Measurements from ENCODE around the gene HYDIN.
"Not testable (repeated sequence)": the region's sequence is repeated elsewhere in the genome, so short reads cannot be mapped to it uniquely, and the experiment has no call there.

Gene HYDIN

GRCh38 chr16:70935325-70935724 is 295.2 kb downstream of the HYDIN start:
- H3K4me3 ChIP-seq (ENCODE audit: low read length, poor library complexity, severe bottlenecking); H3K4me2 ChIP-seq (ENCODE audit: low read depth, low read length, poor library complexity, severe bottlenecking); H4K20me1 ChIP-seq (ENCODE audit: insufficient read depth, low read length, poor library complexity, severe bottlenecking); H3K9ac ChIP-seq (ENCODE audit: low read depth, low read length, poor library complexity, severe bottlenecking); H3K27me3 ChIP-seq (ENCODE audit: insufficient read depth, low read length, poor library complexity, severe bottlenecking); H3K4me1 ChIP-seq (ENCODE audit: insufficient read depth, low read length, poor library complexity, severe bottlenecking); H3F3A ChIP-seq (ENCODE audit: low read depth); H3K79me2 ChIP-seq (ENCODE audit: insufficient read depth, low read length); H3K9me2 ChIP-seq (replicated peaks; ENCODE audit: low read depth, low read length); H2AFZ ChIP-seq (ENCODE audit: low read length); H3K9me3 ChIP-seq (ENCODE audit: insufficient read depth, low read depth, low read length); H3K36me3 ChIP-seq (ENCODE audit: insufficient read depth, low read length): not testable (repeated sequence)

DNA sequence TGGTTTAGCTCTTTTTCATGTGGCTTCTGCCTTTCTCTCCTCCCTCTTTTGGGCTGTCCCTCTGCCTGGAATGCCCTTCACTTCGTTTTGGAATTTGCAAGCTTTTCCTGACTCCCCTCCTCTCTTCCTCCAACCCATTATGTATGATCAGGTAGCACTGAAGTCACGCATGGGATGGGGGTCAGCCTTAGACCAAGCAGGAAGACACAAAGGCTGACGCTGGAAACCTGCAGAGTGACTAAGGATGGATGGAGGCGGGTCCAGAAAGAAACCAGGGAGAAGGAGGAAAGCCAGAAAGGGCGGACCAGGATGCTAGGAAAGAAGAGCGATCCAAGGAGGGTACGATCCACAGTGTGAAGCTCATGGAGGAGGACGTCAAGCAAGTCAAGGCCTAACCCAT is 296.8 kb downstream of the HYDIN start:
- not testable (repeated sequence) for H2AFZ ChIP-seq (ENCODE audit: low read length); H3K4me1 ChIP-seq (ENCODE audit: insufficient read depth, low read length, poor library complexity, severe bottlenecking); H4K20me1 ChIP-seq (ENCODE audit: insufficient read depth, low read length, poor library complexity, severe bottlenecking); H3K79me2 ChIP-seq (ENCODE audit: insufficient read depth, low read length); H3K9ac ChIP-seq (ENCODE audit: low read depth, low read length, poor library complexity, severe bottlenecking); H3K9me2 ChIP-seq (replicated peaks; ENCODE audit: low read depth, low read length); H3K4me2 ChIP-seq (ENCODE audit: low read depth, low read length, poor library complexity, severe bottlenecking); H3K9me3 ChIP-seq (ENCODE audit: insufficient read depth, low read depth, low read length); H3K36me3 ChIP-seq (ENCODE audit: insufficient read depth, low read length); H3K27me3 ChIP-seq (ENCODE audit: insufficient read depth, low read length, poor library complexity, severe bottlenecking); H3F3A ChIP-seq (ENCODE audit: low read depth); H3K4me3 ChIP-seq (ENCODE audit: low read length, poor library complexity, severe bottlenecking)

- H3K4me3 ChIP-seq (ENCODE audit: low read length, poor library complexity, severe bottlenecking); H3K9ac ChIP-seq (ENCODE audit: low read depth, low read length, poor library complexity, severe bottlenecking); H3K9me2 ChIP-seq (replicated peaks; ENCODE audit: low read depth, low read length); H3K4me2 ChIP-seq (ENCODE audit: low read depth, low read length, poor library complexity, severe bottlenecking); H3K79me2 ChIP-seq (ENCODE audit: insufficient read depth, low read length); H3K9me3 ChIP-seq (ENCODE audit: insufficient read depth, low read depth, low read length); H3K36me3 ChIP-seq (ENCODE audit: insufficient read depth, low read length); H3K4me1 ChIP-seq (ENCODE audit: insufficient read depth, low read length, poor library complexity, severe bottlenecking); H3K27me3 ChIP-seq (ENCODE audit: insufficient read depth, low read length, poor library complexity, severe bottlenecking); H4K20me1 ChIP-seq (ENCODE audit: insufficient read depth, low read length, poor library complexity, severe bottlenecking); H2AFZ ChIP-seq (ENCODE audit: low read length); H3F3A ChIP-seq (ENCODE audit: low read depth): not testable (repeated sequence)
These were observed 299.8 kb downstream of the HYDIN start for GRCh38 chr16:70930757-70931156.

DNA sequence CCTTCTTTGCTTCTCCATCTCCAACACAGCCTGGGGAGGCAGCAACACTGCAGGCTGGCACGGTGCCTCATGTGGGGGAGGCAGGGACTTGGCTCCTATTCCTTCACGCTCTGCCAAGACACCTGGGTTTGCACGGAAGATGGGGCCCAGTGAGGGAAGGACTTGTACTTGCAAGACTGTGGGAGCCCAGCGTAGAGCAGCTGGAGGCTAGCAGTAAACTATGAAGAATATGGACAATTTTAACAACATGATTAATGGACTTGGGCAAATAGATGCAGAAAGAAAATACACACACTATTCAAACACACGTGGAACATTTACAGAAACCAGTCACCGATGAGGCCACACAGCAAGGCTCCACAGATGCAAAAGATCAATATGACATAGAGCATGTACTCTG is 308.4 kb downstream of the HYDIN start:
- H3K9me3 ChIP-seq (ENCODE audit: insufficient read depth, low read depth, low read length); H3K9ac ChIP-seq (ENCODE audit: low read depth, low read length, poor library complexity, severe bottlenecking); H3K9me2 ChIP-seq (replicated peaks; ENCODE audit: low read depth, low read length); H4K20me1 ChIP-seq (ENCODE audit: insufficient read depth, low read length, poor library complexity, severe bottlenecking); H3K36me3 ChIP-seq (ENCODE audit: insufficient read depth, low read length); H3K4me1 ChIP-seq (ENCODE audit: insufficient read depth, low read length, poor library complexity, severe bottlenecking); H3K79me2 ChIP-seq (ENCODE audit: insufficient read depth, low read length); H3K4me3 ChIP-seq (ENCODE audit: low read length, poor library complexity, severe bottlenecking); H2AFZ ChIP-seq (ENCODE audit: low read length); H3F3A ChIP-seq (ENCODE audit: low read depth); H3K27me3 ChIP-seq (ENCODE audit: insufficient read depth, low read length, poor library complexity, severe bottlenecking); H3K4me2 ChIP-seq (ENCODE audit: low read depth, low read length, poor library complexity, severe bottlenecking): not testable (repeated sequence)

- H3K9me3 ChIP-seq (ENCODE audit: insufficient read depth, low read depth, low read length); H3K4me3 ChIP-seq (ENCODE audit: low read length, poor library complexity, severe bottlenecking); H3K4me2 ChIP-seq (ENCODE audit: low read depth, low read length, poor library complexity, severe bottlenecking); H3K79me2 ChIP-seq (ENCODE audit: insufficient read depth, low read length); H3K9ac ChIP-seq (ENCODE audit: low read depth, low read length, poor library complexity, severe bottlenecking); H2AFZ ChIP-seq (ENCODE audit: low read length); H3K36me3 ChIP-seq (ENCODE audit: insufficient read depth, low read length); H3K4me1 ChIP-seq (ENCODE audit: insufficient read depth, low read length, poor library complexity, severe bottlenecking); H3K9me2 ChIP-seq (replicated peaks; ENCODE audit: low read depth, low read length); H4K20me1 ChIP-seq (ENCODE audit: insufficient read depth, low read length, poor library complexity, severe bottlenecking); H3F3A ChIP-seq (ENCODE audit: low read depth); H3K27me3 ChIP-seq (ENCODE audit: insufficient read depth, low read length, poor library complexity, severe bottlenecking): not testable (repeated sequence)
These were observed 309.9 kb downstream of the HYDIN start for GRCh38 chr16:70920661-70921060.

DNA sequence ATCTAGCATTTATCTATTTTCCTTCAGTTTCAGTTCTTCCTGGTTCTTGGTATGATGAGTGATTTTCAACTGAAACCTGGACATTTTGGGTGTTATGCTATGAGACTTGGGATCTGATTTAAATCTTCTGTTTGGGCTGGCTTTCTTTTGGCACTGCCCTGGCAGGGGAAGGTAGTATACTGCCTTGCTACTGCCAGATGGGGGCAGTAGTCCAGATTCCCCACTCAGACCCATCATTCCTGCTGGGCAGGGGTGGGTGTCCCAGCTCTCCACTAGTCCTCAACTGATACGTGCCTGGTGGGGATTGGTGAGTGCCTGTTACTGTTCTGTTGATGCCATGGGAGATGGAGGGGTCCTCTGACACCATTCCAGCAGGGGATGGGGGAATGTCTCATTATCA is 342.3 kb downstream of the HYDIN start:
- not testable (repeated sequence) for H2AFZ ChIP-seq (ENCODE audit: low read length); H3K9ac ChIP-seq (ENCODE audit: low read depth, low read length, poor library complexity, severe bottlenecking); H3K4me1 ChIP-seq (ENCODE audit: insufficient read depth, low read length, poor library complexity, severe bottlenecking); H3F3A ChIP-seq (ENCODE audit: low read depth); H3K4me2 ChIP-seq (ENCODE audit: low read depth, low read length, poor library complexity, severe bottlenecking); H3K9me3 ChIP-seq (ENCODE audit: insufficient read depth, low read depth, low read length); H4K20me1 ChIP-seq (ENCODE audit: insufficient read depth, low read length, poor library complexity, severe bottlenecking); H3K9me2 ChIP-seq (replicated peaks; ENCODE audit: low read depth, low read length); H3K36me3 ChIP-seq (ENCODE audit: insufficient read depth, low read length); H3K4me3 ChIP-seq (ENCODE audit: low read length, poor library complexity, severe bottlenecking); H3K27me3 ChIP-seq (ENCODE audit: insufficient read depth, low read length, poor library complexity, severe bottlenecking); H3K79me2 ChIP-seq (ENCODE audit: insufficient read depth, low read length)

DNA sequence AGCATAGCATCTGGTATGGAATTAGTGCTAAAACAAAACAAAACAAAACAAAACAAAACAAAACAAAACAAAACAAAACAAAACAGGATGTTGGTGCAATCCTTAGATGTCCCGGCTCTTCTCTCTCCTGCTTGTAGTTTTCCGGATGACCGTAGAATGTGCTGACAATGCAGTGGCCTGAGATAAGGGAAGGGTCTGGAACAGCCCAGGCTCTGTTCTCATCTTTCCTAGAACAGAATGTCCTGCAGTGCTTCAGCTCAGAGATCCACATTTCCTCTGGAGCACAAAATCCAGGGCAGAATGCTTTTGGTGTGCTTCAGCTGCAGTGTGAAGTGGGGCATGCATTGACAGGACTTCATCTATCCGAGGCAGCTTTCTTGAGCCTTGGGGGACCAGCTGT is 345.9 kb downstream of the HYDIN start:
- H4K20me1 ChIP-seq (ENCODE audit: insufficient read depth, low read length, poor library complexity, severe bottlenecking); H2AFZ ChIP-seq (ENCODE audit: low read length); H3F3A ChIP-seq (ENCODE audit: low read depth); H3K4me1 ChIP-seq (ENCODE audit: insufficient read depth, low read length, poor library complexity, severe bottlenecking); H3K9ac ChIP-seq (ENCODE audit: low read depth, low read length, poor library complexity, severe bottlenecking); H3K27me3 ChIP-seq (ENCODE audit: insufficient read depth, low read length, poor library complexity, severe bottlenecking); H3K36me3 ChIP-seq (ENCODE audit: insufficient read depth, low read length); H3K4me2 ChIP-seq (ENCODE audit: low read depth, low read length, poor library complexity, severe bottlenecking); H3K79me2 ChIP-seq (ENCODE audit: insufficient read depth, low read length); H3K9me3 ChIP-seq (ENCODE audit: insufficient read depth, low read depth, low read length); H3K9me2 ChIP-seq (replicated peaks; ENCODE audit: low read depth, low read length); H3K4me3 ChIP-seq (ENCODE audit: low read length, poor library complexity, severe bottlenecking): not testable (repeated sequence)

DNA sequence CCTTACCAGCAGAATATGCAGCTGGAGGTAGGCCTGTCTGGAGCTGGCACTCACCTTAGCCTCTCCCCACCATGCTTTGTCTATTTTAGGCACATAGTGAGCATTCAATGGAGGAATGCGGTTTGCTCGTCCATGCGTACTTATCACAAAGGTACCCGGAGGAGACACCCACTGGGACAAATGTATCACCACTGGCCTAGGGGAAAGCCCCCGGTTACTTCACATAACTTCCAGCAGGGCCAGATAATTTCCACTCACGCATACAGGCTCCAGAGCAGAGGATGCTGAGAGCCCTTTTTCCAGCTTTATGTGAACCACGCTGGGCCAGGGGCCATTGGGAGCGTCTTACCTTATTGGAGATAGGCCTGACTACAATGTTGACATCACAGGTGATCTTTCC is 348.2 kb downstream of the HYDIN start:
- not testable (repeated sequence) for H3K36me3 ChIP-seq (ENCODE audit: insufficient read depth, low read length); H3K4me3 ChIP-seq (ENCODE audit: low read length, poor library complexity, severe bottlenecking); H3K79me2 ChIP-seq (ENCODE audit: insufficient read depth, low read length); H4K20me1 ChIP-seq (ENCODE audit: insufficient read depth, low read length, poor library complexity, severe bottlenecking); H3K4me2 ChIP-seq (ENCODE audit: low read depth, low read length, poor library complexity, severe bottlenecking); H3K27me3 ChIP-seq (ENCODE audit: insufficient read depth, low read length, poor library complexity, severe bottlenecking); H3K9me3 ChIP-seq (ENCODE audit: insufficient read depth, low read depth, low read length); H3K4me1 ChIP-seq (ENCODE audit: insufficient read depth, low read length, poor library complexity, severe bottlenecking); H2AFZ ChIP-seq (ENCODE audit: low read length); H3K9ac ChIP-seq (ENCODE audit: low read depth, low read length, poor library complexity, severe bottlenecking); H3F3A ChIP-seq (ENCODE audit: low read depth); H3K9me2 ChIP-seq (replicated peaks; ENCODE audit: low read depth, low read length)

Measured in Loucy (cell line).